Stimulated activated memory B cell treated with anti-CD40 and anti-IgM and Interleukin-4, amounts not matched to agents 10 μg/mL and 1 μg/mL and 100 μg/mL, for 72 hours (primary cell): ENCODE measurements around the gene PLA2G10.
A peak's percentile ranks its signal among the peaks of the same experiment; 100 is the strongest.
"Not testable (repeated sequence)": the region's sequence is repeated elsewhere in the genome, so short reads cannot be mapped to it uniquely, and the experiment has no call there.

Experiments used
- ATAC-seq: fragments of 150-1000 bp; cut with Tn5 transposase; 2 replicates; pipeline ENCODE4 v1.10.0; 2021
- H3K27ac Mint-ChIP-seq: one replicate; pipeline ENCODE4 v1.8.0; 2022; ENCODE audit warnings: mild to moderate bottlenecking, mixed read lengths
- H3K27me3 Mint-ChIP-seq: one replicate; pipeline ENCODE4 v1.8.0; 2022; ENCODE audit warnings: mixed read lengths
- H3K36me3 Mint-ChIP-seq: one replicate; pipeline ENCODE4 v1.8.0; 2022; ENCODE audit warnings: mixed read lengths
- H3K4me1 Mint-ChIP-seq: one replicate; pipeline ENCODE4 v1.8.0; 2022; ENCODE audit warnings: mixed read lengths
- H3K4me3 Mint-ChIP-seq: one replicate; pipeline ENCODE4 v1.8.0; 2022; ENCODE audit warnings: mild to moderate bottlenecking, moderate library complexity, mixed read lengths
- H3K9me3 Mint-ChIP-seq: one replicate; pipeline ENCODE4 v1.8.0; 2022; ENCODE audit warnings: mixed read lengths

PLA2G10 gene

GRCh38 chr16:14676633-14677032, 17.5 kb downstream of the PLA2G10 start:
- Mint-ChIP-seq H3K27me3 (peaks cover 8% of the 10 kb centered on the region), H3K4me1 (peaks cover 16% of the 10 kb centered on the region), H3K9me3 (peaks cover 5% of the 10 kb centered on the region), H3K27ac (no peak overlapping the region), H3K4me3 (no peak overlapping the region), H3K36me3 (no peaks in the 10 kb centered on the region)
- no peak for ATAC-seq

GRCh38 chr16:14672403-14672971, 21.6 kb downstream of the PLA2G10 start:
- Mint-ChIP-seq H3K4me1 (peaks cover 17% of the 10 kb centered on the region), H3K27ac (peak overlapping the region; percentile 79), H3K4me3 (peak overlapping the region; percentile 47), H3K36me3 (peaks cover 18% of the 10 kb centered on the region), H3K27me3 (no peaks in the 10 kb centered on the region), H3K9me3 (peaks cover 2% of the 10 kb centered on the region)
- ATAC-seq = peak; percentile 78

- Mint-ChIP-seq H3K4me1 (peaks cover 17% of the 10 kb centered on the region), H3K4me3 (no peak overlapping the region), H3K36me3 (peaks cover 45% of the 10 kb centered on the region), H3K27me3 (no peaks in the 10 kb centered on the region), H3K9me3 (no peaks in the 10 kb centered on the region), H3K27ac (no peak overlapping the region)
- no peak for ATAC-seq
Measured at GRCh38 chr16:14669776-14670175, 24.3 kb downstream of the PLA2G10 start.

- Mint-ChIP-seq H3K27ac (no peak overlapping the region), H3K9me3 (no peaks in the 10 kb centered on the region), H3K4me3 (no peak overlapping the region), H3K4me1 (peaks cover 17% of the 10 kb centered on the region), H3K36me3 (peaks cover 50% of the 10 kb centered on the region), H3K27me3 (no peaks in the 10 kb centered on the region)
- no peak for ATAC-seq
Measured at GRCh38 chr16:14668556-14669223, 25.4 kb downstream of the PLA2G10 start.

- H3K27me3 Mint-ChIP-seq = no peaks in the 10 kb centered on the region
- H3K27ac Mint-ChIP-seq = no peak overlapping the region
- no peaks in the 10 kb centered on the region for H3K9me3 Mint-ChIP-seq
- peaks cover 56% of the 10 kb centered on the region for H3K36me3 Mint-ChIP-seq
- no peak for ATAC-seq
- no peak overlapping the region for H3K4me3 Mint-ChIP-seq
- peaks cover 11% of the 10 kb centered on the region for H3K4me1 Mint-ChIP-seq
Measured at GRCh38 chr16:14667347-14668266, 26.5 kb downstream of the PLA2G10 start.

GRCh38 chr16:14658063-14658462, 36.0 kb downstream of the PLA2G10 start:
- Mint-ChIP-seq H3K4me3 (no peak overlapping the region), H3K4me1 (peaks cover 12% of the 10 kb centered on the region), H3K27ac (peak overlapping the region; percentile 87), H3K27me3 (no peaks in the 10 kb centered on the region), H3K36me3 (peaks cover 31% of the 10 kb centered on the region), H3K9me3 (no peaks in the 10 kb centered on the region)
- ATAC-seq = peak; percentile 93

- peaks cover 36% of the 10 kb centered on the region for H3K36me3 Mint-ChIP-seq
- H3K27me3 Mint-ChIP-seq = no peaks in the 10 kb centered on the region
- ATAC-seq = no peak
- H3K27ac Mint-ChIP-seq = no peak overlapping the region
- peaks cover 2% of the 10 kb centered on the region for H3K4me1 Mint-ChIP-seq
- H3K4me3 Mint-ChIP-seq = no peak overlapping the region
- H3K9me3 Mint-ChIP-seq = no peaks in the 10 kb centered on the region
Measured at GRCh38 chr16:14652726-14653125, 41.4 kb downstream of the PLA2G10 start.

GRCh38 chr16:14650629-14651028, 43.5 kb downstream of the PLA2G10 start:
- Mint-ChIP-seq H3K4me1 (peaks cover under 1% of the 10 kb centered on the region), H3K27ac (peak overlapping the region; percentile 28), H3K27me3 (no peaks in the 10 kb centered on the region), H3K4me3 (no peak overlapping the region), H3K9me3 (no peaks in the 10 kb centered on the region), H3K36me3 (peaks cover 31% of the 10 kb centered on the region)
- no peak for ATAC-seq

GRCh38 chr16:14649816-14650215, 44.3 kb downstream of the PLA2G10 start:
- Mint-ChIP-seq H3K36me3 (peaks cover 34% of the 10 kb centered on the region), H3K27ac (no peak overlapping the region), H3K9me3 (no peaks in the 10 kb centered on the region), H3K4me1 (peaks cover 9% of the 10 kb centered on the region), H3K4me3 (no peak overlapping the region), H3K27me3 (no peaks in the 10 kb centered on the region)
- ATAC-seq = no peak

- no peak overlapping the region for H3K4me3 Mint-ChIP-seq
- H3K36me3 Mint-ChIP-seq = peaks cover 29% of the 10 kb centered on the region
- no peaks in the 10 kb centered on the region for H3K9me3 Mint-ChIP-seq
- no peaks in the 10 kb centered on the region for H3K27me3 Mint-ChIP-seq
- H3K27ac Mint-ChIP-seq = no peak overlapping the region
- peaks cover 29% of the 10 kb centered on the region for H3K4me1 Mint-ChIP-seq
- no peak for ATAC-seq
Measured at GRCh38 chr16:14641926-14642325, 52.2 kb downstream of the PLA2G10 start.

GRCh38 chr16:14641206-14641605, 52.9 kb downstream of the PLA2G10 start:
- no peaks in the 10 kb centered on the region for H3K9me3 Mint-ChIP-seq
- no peaks in the 10 kb centered on the region for H3K27me3 Mint-ChIP-seq
- no peak overlapping the region for H3K4me3 Mint-ChIP-seq
- no peak for ATAC-seq
- no peak overlapping the region for H3K27ac Mint-ChIP-seq
- H3K4me1 Mint-ChIP-seq = peaks cover 32% of the 10 kb centered on the region
- peaks cover 29% of the 10 kb centered on the region for H3K36me3 Mint-ChIP-seq

- Mint-ChIP-seq H3K4me1 (peaks cover 36% of the 10 kb centered on the region), H3K4me3 (no peak overlapping the region), H3K27ac (no peak overlapping the region), H3K9me3 (no peaks in the 10 kb centered on the region), H3K36me3 (peaks cover 29% of the 10 kb centered on the region), H3K27me3 (no peaks in the 10 kb centered on the region)
- ATAC-seq = no peak
Measured at GRCh38 chr16:14640538-14640937, 53.6 kb downstream of the PLA2G10 start.

GRCh38 chr16:14636951-14637240, 57.2 kb downstream of the PLA2G10 start:
- peaks cover 54% of the 10 kb centered on the region for H3K4me1 Mint-ChIP-seq
- not testable (repeated sequence) for ATAC-seq, H3K4me3 Mint-ChIP-seq, H3K27ac Mint-ChIP-seq, H3K9me3 Mint-ChIP-seq, H3K27me3 Mint-ChIP-seq
- H3K36me3 Mint-ChIP-seq = peaks cover 19% of the 10 kb centered on the region

GRCh38 chr16:14636179-14636950, 57.7 kb downstream of the PLA2G10 start:
- ATAC-seq, H3K9me3 Mint-ChIP-seq, H3K27ac Mint-ChIP-seq, H3K27me3 Mint-ChIP-seq, H3K4me3 Mint-ChIP-seq: not testable (repeated sequence)
- H3K36me3 Mint-ChIP-seq = peaks cover 19% of the 10 kb centered on the region
- H3K4me1 Mint-ChIP-seq = peaks cover 51% of the 10 kb centered on the region
